ENCODE data around the gene ABHD3.
"Not testable (repeated sequence)": the region's sequence is repeated elsewhere in the genome, so short reads cannot be mapped to it uniquely, and the experiment has no call there.

ABHD3 gene, protein sequence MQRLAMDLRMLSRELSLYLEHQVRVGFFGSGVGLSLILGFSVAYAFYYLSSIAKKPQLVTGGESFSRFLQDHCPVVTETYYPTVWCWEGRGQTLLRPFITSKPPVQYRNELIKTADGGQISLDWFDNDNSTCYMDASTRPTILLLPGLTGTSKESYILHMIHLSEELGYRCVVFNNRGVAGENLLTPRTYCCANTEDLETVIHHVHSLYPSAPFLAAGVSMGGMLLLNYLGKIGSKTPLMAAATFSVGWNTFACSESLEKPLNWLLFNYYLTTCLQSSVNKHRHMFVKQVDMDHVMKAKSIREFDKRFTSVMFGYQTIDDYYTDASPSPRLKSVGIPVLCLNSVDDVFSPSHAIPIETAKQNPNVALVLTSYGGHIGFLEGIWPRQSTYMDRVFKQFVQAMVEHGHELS

DNA sequence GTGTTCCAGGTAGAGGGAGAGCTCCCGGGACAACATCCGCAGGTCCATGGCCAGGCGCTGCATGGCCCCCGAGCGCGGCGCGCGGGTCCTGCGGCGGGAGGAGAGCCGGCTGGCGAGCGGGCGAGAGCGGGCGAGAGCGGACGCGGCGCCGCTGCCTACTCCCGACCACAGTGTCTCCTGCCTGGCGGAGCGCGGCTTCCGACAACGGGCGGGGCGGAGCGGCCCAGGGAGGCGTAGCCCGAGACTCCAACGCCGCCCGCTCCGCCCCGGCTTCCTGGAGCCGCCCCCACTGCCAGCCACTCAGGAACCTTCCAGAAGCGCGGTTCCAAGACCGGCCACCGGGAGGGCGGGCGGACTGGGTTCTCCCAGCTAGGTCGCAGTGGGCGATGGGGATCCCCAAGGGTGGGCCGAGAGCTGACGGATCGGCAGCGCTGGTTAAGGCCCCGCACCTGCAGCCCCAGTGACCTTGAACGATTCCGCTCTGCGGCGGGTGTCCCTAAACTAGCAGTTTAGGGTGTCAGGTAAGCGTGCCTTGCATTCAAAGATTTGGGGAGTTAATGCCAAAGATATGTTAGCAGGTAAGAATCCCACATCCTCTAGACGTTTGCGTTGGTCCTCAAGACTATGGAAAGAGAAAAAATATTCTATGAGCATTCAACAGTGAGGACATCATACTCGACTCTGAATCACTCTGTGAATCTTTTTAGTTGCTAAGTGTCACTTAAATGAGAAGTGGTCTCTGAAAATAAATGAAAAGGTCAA lies at the start of gene ABHD3:
ABHD3 (minus strand) TSS at position 172 of the 762 bp plus-strand sequence; CDS start at position 63, 109 bp downstream.
- peak; percentile 95 for DNase-seq (ENCODE audit: low spot score)

DNA sequence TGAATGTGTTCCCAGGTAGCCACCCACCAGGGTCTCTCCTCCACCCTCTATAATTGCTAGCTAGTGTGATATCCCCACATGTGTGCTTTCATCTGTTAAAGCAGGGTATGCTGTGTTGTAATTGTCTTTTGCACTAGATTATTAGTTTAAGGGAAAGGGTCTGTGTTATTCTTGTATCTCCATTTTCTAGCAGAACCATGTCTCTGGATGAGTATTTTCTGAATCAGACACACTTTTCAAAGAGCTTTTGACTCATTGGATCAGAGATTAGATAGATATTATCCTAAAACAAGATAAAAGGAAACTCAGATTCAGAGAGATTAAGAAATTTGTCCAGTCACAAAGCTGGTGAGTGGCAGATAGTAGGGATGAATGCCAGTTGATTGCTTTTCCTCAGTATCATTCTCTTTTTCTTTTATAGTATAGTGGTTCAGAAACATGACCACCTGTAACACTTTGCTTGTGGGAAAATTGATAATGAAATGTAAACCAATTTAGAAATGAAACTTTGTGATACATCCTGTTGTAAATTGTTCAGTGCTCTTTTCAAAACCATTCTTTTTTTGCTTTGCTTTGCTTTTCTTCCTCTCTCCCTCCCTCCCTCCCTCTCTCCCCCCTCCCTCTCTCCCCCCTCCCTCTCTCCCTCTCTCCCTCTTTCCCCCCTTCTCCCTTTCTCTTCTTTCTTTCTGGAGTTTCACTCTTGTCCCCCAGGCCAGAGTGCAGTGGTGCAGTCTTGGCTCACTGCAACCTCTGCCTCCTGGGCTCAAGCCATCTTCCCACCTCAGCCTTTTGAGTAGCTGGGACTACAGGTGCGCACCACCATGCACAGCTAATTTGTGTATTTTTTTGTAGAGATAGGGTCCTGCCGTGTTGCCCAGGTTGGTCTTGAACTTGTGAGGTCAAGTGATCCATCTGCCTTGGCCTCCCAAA lies 43.5 kb upstream of the ABHD3 start:
- DNase-seq (ENCODE audit: low spot score): no peak

DNA sequence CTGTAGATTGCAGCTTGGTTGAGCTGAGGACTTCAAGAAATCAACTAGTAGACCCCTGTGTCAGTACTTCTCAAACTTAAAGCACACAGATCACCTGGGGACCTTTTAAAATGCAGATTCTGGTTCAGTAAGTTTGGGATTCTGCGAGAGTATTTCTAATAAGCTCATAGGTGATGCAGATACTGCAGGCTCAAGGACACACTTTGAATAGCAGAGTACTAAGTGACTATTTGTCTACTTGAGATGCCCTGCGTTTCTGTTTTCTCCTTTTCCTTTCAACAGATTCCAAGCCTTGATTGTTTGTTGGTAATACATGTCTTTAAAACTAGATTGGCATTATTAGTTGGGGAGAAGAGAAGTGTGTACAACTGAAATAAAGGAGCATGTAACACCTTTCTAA lies 42.7 kb upstream of the ABHD3 start:
- no peak for DNase-seq (ENCODE audit: low spot score)

DNA sequence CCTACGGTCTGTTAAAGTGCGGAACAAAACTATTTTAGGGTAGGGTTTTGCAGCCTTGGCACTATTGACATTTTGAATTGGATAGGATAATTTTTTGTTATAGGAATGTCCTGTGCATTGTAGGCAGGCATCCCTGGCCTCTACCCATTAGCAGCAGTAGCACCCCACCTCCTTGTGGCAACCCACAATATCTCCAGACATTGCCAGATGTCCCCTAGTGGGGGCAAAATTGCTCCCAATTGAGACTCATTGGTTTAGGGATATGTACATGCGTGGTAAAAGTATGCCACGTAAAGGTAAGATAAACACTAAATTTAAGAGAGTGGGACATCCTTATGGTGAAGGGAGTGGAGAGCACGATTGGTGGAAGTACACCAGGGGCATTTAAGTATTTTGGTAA lies 40.7 kb upstream of the ABHD3 start:
- no peak for DNase-seq (ENCODE audit: low spot score)

DNA sequence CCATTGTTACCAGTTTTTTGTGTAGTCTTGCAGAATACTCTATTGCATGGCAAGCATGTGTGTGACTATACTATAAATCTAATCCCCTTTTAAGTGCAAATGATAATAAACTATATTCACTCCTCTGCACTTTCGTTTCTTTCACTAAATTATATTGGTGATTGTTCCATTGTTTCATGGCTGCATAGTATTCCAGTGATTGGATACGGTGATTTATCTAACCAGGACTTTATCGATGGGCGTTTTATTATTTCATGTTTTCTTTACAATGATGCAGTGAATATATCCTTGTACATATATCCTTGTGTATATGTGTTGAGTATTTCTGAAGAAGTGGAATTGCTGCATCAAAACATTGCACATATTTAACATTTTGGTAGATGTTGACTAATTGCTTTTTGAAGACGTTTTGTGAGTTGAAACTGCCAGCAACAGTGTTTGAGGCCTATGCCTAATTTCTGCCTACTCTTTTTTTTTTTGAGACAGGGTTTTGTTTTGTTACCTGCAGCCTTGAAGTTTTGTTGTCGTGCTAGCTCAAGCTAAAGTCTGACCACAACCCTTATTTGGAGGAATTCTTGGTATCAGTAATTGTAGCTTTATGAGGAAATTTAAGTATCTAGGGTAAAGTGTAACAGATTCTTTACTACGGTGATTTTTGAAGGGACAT lies 38.7 kb upstream of the ABHD3 start:
- no peak for DNase-seq (ENCODE audit: low spot score)

DNA sequence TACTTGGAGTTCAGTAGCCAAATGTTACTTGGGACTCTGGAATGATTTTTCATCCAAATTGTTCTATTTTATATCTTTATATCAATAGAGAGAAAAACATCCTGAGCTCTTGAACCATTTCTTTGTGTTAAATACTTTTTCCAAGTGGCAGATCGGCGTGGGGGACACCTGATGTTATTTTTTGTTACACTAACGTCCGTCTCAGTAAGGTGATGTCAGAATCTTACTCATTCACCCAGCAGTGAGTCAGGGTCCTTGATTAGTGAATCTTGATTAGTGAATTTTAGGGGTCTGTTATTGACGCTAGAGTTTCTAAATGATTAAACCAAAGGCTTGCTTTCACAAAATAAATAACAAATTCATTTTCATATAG lies 37.7 kb upstream of the ABHD3 start:
- no peak for DNase-seq (ENCODE audit: low spot score)

DNA sequence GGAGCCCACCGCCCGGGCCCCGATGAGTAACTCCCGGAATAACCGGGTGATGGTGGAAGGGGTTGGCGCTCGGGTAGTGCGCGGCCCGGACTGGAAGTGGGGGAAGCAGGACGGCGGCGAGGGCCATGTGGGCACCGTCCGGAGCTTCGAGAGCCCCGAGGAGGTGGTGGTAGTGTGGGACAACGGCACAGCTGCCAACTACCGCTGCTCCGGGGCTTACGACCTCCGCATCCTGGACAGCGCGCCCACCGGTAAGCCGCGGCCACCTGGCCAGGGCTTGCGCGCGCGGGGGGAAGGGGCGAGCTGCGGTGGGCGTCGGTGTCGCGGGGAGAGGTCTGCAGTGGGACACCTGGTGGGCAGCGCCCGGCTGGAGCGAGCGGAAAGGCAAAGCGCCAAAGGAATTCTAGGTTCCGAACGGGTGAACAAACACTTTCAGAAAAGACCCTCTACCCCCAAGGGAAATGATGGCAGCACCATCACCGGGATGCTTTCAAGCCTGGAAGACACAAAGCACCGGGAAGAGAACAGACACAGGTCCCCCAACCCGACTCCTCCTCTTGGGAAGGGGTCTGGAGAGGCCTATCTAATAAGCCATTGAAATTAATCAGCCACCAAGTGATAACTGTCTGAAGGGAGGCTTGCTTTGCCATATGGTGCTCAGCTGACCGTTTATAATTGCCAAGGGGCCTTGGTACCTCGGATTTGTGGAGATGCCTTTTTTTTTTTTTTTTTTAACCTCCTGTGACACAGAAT lies 37.2 kb upstream of the ABHD3 start:
- peak; percentile 7 for DNase-seq (ENCODE audit: low spot score)

DNA sequence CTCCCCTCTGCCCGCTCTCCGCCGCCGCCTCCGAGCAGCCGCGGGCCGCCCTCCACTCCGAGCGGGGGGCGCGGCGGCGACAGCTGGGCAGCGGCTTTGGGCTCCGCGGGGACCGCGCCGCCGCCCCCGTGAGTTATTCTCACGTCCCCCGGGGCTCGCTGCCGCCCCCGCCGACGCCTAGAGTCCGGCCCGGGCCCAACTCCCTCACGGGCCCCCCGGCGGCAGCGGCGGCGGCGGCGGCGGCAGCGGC lies 36.7 kb upstream of the ABHD3 start:
- no peak for DNase-seq (ENCODE audit: low spot score)

DNA sequence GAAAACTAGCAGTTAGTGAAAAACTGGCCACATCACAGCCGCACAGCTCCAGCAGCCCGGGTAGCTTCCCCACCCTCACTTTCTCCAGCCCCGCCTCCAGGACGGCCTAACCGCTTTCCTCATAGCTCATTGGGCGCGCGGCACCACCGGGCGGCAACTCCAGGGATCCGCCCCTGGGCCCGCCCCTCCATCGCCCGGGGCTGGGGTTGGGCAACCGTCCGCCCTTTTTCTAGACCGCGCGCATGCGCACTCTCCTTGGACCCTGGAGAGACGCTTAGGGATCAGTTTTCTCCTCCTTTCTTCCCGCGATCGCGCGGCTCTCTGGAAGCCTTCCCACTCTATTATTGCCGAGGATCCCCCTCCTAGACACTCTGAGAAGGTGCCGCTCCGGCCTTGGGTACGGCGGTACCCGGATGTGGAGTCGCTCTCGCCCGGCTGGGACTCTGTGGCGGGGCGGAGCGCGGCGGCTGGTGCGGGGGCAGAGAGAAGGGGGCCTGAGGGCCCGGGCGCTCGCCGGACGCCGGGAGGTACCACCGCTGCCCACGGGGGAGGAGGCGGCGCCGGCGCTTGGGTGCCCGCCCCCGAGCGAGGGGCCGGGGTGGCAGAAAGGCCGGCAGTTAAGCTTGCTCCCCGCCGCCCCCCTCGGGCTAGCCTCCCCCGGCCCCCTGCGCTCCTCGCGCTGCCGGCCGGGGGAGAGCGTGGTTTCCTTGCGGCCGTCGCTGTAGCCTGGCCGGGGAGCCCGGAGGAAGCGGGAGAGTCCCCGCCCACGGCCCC lies 36.2 kb upstream of the ABHD3 start, which contains the start of gene MIB1:
MIB1 (plus strand) TSS at position 255 of the 774 bp plus-strand sequence. CDS start 792 bp downstream, outside the sequence.
- DNase-seq (ENCODE audit: low spot score): peak; percentile 98

DNA sequence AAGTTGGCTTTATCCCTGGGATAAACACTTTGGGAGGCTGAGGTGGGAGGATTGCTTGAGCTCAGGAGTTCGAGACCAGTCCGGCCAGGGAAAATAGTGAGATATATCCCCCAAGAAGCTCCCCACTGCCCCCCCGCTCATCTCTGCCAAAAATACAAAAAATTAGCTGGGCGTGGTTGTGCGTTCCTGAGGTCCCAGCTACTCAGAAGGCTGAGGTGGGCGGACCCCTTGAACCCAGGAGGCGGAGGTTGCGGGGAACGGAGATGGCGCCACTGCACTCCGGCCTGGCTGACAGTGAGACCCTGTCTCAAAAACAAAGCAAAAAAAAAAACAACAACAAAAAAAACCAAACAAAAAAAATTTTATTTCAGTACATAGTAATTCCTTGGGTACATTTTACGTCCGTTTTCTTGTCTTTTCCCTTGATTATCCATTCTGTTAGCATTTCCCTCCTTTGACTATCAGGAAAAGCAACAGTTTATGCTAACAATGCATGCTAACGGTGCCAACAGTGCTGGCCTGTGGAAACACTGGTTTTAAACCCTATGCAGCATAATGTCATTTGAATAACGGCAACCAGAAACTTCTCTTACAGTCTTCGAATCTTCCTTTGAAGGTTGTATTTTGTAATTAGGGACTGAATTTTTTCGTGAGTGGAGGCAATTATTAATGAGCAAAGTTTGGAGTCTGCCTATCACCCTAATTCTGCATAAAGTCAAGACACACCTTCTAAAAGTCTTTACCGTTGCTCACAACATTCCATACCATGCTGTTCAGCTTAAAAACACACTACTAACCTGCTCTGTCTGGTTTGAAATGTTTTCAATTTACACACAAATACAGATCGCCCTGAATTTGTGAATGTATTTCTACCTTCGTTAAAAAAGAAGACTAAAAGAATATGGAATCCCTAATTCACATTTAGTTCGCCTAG lies 35.3 kb upstream of the ABHD3 start:
- DNase-seq (ENCODE audit: low spot score): no peak

DNA sequence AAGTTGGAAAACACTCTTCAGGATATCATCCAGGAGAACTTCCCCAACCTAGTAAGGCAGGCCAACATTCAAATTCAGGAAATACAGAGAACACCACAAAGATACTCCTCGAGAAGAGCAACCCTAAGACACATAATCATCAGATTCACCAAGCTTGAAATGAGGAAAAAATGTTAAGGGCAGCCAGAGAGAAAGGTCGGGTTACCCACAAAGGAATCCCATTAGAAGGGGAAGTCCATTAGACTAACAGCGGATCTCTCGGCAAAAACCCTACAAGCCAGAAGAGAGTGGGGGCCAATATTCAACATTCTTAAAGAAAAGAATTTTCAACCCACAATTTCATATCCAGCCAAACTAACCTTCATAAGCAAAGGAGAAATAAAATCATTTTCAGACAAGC lies 32.4 kb upstream of the ABHD3 start:
- DNase-seq (ENCODE audit: low spot score): not testable (repeated sequence)

DNA sequence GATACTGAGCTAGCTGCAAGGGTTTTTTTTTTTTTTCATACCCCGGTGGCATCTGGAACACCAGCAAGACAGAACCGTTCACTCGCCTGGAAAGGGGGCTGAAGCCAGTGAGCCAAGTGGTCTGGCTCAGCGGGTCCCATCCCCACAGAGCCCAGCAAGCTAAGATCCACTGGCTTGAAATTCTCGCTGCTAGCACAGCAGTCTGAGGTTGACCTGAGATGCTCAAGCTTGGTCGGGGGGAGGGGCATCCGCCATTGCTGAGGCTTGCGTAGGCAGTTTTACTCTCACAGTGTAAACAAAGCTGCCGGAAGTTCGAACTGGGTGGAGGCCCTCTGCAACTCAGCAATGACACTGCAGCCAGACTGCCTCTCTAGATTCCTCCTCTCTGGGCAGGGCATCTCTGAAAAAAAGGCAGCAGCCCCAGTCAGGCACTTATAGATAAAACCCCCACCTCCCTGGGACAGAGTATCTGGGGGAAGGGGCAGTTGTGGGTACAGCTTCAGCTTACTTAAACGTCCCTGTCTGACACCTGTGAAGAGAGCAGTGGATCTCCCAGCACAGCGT lies 31.0 kb upstream of the ABHD3 start:
- DNase-seq (ENCODE audit: low spot score): no peak

DNA sequence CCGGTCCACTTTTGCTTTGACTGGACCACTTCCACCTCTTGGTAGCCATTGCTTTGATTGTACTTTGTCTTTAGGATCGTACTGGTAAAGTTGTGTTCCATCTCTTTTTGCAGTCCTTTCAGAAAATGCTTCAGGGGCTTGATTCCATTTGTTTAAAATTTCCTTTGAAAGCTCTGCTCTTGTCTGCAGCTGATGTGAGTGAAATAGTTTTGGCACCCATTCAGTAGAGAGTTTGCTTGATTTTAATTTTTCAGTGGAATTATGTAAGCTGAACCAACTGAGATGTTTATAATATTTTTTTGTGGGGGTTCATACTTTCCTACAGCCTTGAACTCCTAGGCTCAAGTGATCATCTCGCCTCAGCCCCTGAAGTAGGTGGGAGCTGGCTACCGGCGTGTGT lies 28.4 kb upstream of the ABHD3 start:
- no peak for DNase-seq (ENCODE audit: low spot score)

DNA sequence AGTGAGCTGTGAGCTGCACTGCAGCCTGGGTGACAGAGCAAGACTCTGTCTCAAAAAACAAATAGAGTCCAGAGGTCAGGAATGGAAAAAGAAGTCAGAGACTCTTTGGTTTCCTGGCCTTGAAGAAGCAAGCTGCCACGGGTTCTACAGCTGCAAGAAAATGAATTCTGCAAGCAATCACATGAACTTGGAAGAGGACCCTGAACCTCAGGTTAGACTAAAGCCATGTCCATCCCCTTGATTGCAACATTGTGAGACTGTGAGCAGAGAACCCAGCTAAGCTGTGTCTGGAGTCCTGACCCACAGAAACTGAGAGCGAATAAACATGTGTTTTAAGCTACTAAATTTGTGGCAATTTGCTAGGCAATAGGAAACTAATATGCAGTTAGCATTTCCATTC lies 23.1 kb upstream of the ABHD3 start:
- DNase-seq (ENCODE audit: low spot score): no peak

DNA sequence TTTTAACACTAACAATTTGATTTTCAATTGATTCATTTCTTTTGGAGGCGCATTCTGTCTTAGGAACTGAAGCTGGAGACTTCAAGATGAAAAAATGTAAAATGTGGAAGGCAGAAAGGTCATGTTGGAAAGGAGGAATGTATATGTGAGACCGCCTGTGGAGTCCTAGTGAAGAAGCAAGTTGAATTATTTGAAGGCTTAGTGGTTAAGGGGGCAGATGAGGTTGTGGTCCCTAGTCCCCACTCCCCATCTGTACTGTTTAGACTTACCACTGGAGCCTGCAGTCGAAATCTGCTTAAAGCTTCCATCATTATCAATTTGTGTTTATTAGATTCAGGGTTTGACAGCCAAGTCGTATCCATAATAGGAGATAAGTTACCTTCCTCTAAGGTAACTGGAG lies 20.6 kb upstream of the ABHD3 start:
- DNase-seq (ENCODE audit: low spot score): no peak

DNA sequence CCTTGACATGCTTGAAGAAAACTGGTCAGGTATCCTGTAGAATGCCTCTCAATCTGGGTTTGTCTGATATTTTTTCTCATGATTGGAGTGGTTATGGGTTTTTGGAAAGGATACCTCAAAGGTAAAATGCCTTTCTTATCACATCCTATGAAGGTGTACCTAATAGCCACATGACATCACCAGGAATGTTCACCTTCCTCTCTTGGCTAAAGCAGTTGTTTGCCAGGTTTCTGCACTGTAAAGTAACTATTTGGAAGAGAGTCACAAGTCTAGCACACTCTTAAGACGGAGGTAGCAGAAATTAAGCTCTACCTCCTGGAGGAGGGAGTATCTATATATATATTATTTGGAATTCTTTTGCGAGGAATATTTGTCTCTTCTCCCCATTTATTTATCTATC lies 18.1 kb upstream of the ABHD3 start:
- DNase-seq (ENCODE audit: low spot score): no peak

DNA sequence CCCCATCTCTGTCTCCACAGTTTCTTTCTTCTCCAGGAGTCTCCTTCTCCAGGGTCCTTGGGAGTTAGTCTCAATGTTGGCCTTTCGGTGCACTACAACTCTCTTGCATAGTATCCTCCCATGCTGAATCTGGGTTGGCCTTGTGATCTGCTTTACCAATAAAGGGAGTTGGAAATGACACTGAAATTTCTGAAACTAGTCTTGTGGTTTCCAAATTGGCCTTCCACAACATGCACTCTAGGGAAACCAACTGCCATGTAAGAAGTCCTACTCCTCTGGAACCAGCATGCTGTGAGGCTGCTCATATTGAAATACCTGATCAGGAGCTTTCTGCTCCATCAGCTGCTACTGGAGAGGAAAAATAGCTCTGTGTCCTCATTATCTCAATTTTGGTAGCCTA lies 9.9 kb upstream of the ABHD3 start:
- no peak for DNase-seq (ENCODE audit: low spot score)

DNA sequence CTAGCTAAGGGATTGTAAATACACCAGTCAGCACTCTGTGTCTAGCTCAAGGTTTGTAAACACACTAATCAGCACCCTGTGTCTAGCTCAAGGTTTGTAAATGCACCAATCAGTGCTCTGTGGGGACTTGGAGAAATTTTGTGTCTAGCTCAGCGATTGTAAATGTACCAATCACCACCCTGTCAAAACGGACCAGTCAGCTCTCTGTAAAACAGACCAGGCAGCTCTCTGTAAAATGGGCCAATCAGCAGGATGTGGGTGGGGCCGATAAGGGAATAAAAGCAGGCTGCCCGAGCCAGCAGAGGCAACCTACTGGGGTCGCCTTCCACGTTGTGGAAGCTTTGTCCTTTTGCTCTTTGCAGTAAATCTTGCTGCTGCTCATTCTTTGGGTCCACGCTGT lies 2.6 kb upstream of the ABHD3 start:
- not testable (repeated sequence) for DNase-seq (ENCODE audit: low spot score)

DNA sequence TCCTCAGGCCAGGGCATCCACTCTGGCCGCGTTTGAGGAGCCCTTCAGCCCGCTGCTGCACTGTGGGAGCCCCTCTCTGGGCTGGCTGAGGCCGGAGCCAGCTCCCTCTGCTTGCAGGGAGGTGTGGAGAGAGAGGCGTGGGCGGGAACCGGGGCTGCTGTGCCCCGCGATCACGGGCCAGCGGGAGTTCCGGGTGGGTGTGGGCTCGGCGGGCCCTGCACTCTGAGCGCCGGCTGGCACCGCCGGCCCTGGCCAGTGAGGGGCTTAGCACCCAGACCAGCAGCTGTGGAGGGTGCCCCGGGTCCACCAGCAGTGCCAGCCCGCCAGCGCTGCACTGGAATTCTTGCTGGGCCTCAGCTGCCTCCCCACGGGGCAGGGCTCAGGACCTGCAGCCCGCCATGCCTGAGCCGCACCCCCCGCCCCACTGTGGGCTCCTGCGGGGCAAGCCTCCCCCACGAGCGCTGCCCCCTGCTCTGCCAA lies 1.9 kb upstream of the ABHD3 start:
- DNase-seq (ENCODE audit: low spot score): no peak

Measured in AG08395 (cell line).